ENCODE data around the gene SOX15.
A peak's percentile ranks its signal among the peaks of the same experiment; 100 is the strongest.

Gene SOX15

DNA sequence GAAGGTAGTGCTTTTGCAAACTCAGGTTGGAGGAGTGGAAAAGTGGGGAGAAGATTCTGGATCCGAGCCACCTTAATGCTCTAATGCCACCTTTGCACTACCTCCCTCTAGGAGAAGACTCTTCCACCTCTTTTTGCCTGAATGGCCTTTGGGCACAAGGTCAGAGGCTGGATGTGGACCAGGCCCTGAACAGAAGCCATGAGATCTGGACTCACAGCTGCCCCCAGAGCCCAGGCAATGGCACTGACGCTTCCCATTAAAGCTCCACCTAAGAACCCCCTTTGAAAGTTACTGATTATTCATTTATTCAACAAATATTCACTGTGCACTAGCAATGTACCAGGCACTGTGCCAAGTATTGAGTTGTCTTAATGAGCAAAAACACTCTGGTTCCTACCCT, 43.2 kb upstream of the SOX15 start:
- no peak overlapping the region for H3K4me3 ChIP-seq (ENCODE audit: low read depth, low read length)
- H3K36me3 ChIP-seq (ENCODE audit: control insufficient read depth in 2 of 2, insufficient read depth in 1 of 2, low read length in 2 of 2), result no peaks in the 10 kb centered on the region
- no peaks in the 10 kb centered on the region for H3K9me3 ChIP-seq (ENCODE audit: control insufficient read depth, insufficient read depth, low read depth, low read length)
- CTCF ChIA-PET, result interaction anchor here (0.7 to 10.7 kb wide), 26 partner anchors 8 to 587 kb away, joined by 3 to 207 read pairs (median 5); partner anchors contain the start of genes ATP1B2, DNAH2, FXR2 and MPDU1
- TF ChIP-seq HOXA7 (CRISPR knock-in tag; IDR thresholded peaks at IDR 0.05; ENCODE audit: borderline replicate concordance) (no peak), ZNF112 (tag by site-specific recombination; IDR thresholded peaks at IDR 0.05) (no peak), SP2 (tag by site-specific recombination; IDR thresholded peaks at IDR 0.05) (no peak), ZNF596 (tag by site-specific recombination; IDR thresholded peaks at IDR 0.05) (no peak), ZSCAN16 (tag by site-specific recombination; IDR thresholded peaks at IDR 0.05) (no peak)
- TF ChIP-seq, protein P1, sequence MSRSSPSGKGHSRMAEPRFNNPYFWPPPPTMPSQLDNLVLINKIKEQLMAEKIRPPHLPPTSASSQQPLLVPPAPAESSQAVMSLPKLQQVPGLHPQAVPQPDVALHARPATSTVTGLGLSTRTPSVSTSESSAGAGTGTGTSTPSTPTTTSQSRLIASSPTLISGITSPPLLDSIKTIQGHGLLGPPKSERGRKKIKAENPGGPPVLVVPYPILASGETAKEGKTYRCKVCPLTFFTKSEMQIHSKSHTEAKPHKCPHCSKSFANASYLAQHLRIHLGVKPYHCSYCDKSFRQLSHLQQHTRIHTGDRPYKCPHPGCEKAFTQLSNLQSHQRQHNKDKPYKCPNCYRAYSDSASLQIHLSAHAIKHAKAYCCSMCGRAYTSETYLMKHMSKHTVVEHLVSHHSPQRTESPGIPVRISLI (tag by site-specific recombination; IDR thresholded peaks at IDR 0.05), result no peak
- no peak overlapping the region for H3K27ac ChIP-seq (ENCODE audit: extremely low read depth, low read depth, low read length)
- POLR2A ChIA-PET, result interaction anchor here (2.0 to 9.6 kb wide), 2 partner anchors 50 to 54 kb away, joined by 8 to 215 read pairs; partner anchors contain the start of genes MPDU1, TP53 and WRAP53
- no peaks in the 10 kb centered on the region for H3K4me1 ChIP-seq (ENCODE audit: control insufficient read depth, insufficient read depth, low read length)

DNA sequence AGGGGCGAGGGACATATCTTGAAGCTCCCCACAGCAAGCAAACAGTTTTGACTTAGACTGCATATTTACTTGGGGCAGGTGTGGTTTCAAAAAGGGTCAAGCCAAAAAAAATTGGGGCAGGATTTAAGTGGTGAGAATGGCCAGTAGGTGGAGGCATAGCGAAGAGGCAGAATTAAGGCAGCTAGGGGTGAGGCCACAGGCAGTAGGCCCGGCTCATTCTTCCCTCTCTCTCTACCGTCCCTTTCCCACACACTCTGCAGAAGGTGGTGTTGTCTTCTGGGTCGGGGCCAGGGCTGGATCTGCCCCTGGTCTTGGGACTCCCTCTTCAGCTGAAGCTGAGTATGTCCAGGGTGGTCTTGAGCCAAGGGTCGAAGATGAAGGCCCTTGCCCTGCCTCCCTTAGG, 42.6 kb upstream of the SOX15 start:
- CTCF ChIA-PET, result interaction anchor here (0.6 to 10.7 kb wide), 33 partner anchors 8 to 587 kb away, joined by 3 to 207 read pairs (median 5); partner anchors contain the start of genes ATP1B2, DNAH2, FXR2 and MPDU1
- Histone ChIP-seq H3K4me1 (ENCODE audit: control insufficient read depth, insufficient read depth, low read length) (no peaks in the 10 kb centered on the region), H3K27ac (ENCODE audit: extremely low read depth, low read depth, low read length) (peak overlapping the region; percentile 20; the same call in 1 of the 2 replicates), H3K4me3 (ENCODE audit: low read depth, low read length) (no peak overlapping the region), H3K36me3 (ENCODE audit: control insufficient read depth in 2 of 2, insufficient read depth in 1 of 2, low read length in 2 of 2) (no peaks in the 10 kb centered on the region), H3K9me3 (ENCODE audit: control insufficient read depth, insufficient read depth, low read depth, low read length) (no peaks in the 10 kb centered on the region)
- POLR2A ChIA-PET, result interaction anchor here (2.0 to 9.6 kb wide), 3 partner anchors 17 to 54 kb away, joined by 8 to 215 read pairs (median 10); partner anchors contain the start of genes FXR2, MPDU1, TP53 and WRAP53
- peak; percentile 57 for TF ChIP-seq ZNF335 (tag by site-specific recombination; conservative IDR thresholded peaks at IDR 0.05)
- TF ChIP-seq ZNF10 (tag by site-specific recombination; IDR thresholded peaks at IDR 0.05), result no peak
- TF ChIP-seq, protein P2, sequence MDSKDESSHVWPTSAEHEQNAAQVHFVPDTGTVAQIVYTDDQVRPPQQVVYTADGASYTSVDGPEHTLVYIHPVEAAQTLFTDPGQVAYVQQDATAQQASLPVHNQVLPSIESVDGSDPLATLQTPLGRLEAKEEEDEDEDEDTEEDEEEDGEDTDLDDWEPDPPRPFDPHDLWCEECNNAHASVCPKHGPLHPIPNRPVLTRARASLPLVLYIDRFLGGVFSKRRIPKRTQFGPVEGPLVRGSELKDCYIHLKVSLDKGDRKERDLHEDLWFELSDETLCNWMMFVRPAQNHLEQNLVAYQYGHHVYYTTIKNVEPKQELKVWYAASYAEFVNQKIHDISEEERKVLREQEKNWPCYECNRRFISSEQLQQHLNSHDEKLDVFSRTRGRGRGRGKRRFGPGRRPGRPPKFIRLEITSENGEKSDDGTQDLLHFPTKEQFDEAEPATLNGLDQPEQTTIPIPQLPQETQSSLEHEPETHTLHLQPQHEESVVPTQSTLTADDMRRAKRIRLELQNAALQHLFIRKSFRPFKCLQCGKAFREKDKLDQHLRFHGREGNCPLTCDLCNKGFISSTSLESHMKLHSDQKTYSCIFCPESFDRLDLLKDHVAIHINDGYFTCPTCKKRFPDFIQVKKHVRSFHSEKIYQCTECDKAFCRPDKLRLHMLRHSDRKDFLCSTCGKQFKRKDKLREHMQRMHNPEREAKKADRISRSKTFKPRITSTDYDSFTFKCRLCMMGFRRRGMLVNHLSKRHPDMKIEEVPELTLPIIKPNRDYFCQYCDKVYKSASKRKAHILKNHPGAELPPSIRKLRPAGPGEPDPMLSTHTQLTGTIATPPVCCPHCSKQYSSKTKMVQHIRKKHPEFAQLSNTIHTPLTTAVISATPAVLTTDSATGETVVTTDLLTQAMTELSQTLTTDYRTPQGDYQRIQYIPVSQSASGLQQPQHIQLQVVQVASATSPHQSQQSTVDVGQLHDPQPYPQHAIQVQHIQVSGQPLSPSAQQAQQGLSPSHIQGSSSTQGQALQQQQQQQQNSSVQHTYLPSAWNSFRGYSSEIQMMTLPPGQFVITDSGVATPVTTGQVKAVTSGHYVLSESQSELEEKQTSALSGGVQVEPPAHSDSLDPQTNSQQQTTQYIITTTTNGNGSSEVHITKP (tag by site-specific recombination; IDR thresholded peaks at IDR 0.05), result peak; percentile 59
- TF ChIP-seq ZNF140 (tag by site-specific recombination; IDR thresholded peaks at IDR 0.05), result no peak
- no peak for TF ChIP-seq ZNF23 (tag by site-specific recombination; IDR thresholded peaks at IDR 0.05; ENCODE audit: borderline replicate concordance)
- TF ChIP-seq ZNF621 (tag by site-specific recombination; IDR thresholded peaks at IDR 0.05), result no peak
- no peak for TF ChIP-seq ZNF350 (tag by site-specific recombination; IDR thresholded peaks at IDR 0.05)
- TF ChIP-seq, protein P1 (tag by site-specific recombination; IDR thresholded peaks at IDR 0.05), result peak; percentile 76
- TF ChIP-seq GLI2 (tag by site-specific recombination; IDR thresholded peaks at IDR 0.05; ENCODE audit: borderline replicate concordance, low read depth), result no peak
- no peak for TF ChIP-seq ZNF510 (tag by site-specific recombination; IDR thresholded peaks at IDR 0.05; ENCODE audit: insufficient replicate concordance)
- TF ChIP-seq, protein P3, sequence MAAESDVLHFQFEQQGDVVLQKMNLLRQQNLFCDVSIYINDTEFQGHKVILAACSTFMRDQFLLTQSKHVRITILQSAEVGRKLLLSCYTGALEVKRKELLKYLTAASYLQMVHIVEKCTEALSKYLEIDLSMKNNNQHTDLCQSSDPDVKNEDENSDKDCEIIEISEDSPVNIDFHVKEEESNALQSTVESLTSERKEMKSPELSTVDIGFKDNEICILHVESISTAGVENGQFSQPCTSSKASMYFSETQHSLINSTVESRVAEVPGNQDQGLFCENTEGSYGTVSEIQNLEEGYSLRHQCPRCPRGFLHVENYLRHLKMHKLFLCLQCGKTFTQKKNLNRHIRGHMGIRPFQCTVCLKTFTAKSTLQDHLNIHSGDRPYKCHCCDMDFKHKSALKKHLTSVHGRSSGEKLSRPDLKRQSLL (tag by site-specific recombination; IDR thresholded peaks at IDR 0.05), result no peak
- no peak for TF ChIP-seq ZNF391 (tag by site-specific recombination; IDR thresholded peaks at IDR 0.05; ENCODE audit: borderline replicate concordance, low read depth)
- no peak for TF ChIP-seq YY2 (tag by site-specific recombination; IDR thresholded peaks at IDR 0.05)
- TF ChIP-seq, protein P4, sequence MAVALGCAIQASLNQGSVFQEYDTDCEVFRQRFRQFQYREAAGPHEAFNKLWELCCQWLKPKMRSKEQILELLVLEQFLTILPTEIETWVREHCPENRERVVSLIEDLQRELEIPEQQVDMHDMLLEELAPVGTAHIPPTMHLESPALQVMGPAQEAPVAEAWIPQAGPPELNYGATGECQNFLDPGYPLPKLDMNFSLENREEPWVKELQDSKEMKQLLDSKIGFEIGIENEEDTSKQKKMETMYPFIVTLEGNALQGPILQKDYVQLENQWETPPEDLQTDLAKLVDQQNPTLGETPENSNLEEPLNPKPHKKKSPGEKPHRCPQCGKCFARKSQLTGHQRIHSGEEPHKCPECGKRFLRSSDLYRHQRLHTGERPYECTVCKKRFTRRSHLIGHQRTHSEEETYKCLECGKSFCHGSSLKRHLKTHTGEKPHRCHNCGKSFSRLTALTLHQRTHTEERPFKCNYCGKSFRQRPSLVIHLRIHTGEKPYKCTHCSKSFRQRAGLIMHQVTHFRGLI (tag by site-specific recombination; IDR thresholded peaks at IDR 0.05), result no peak
- TF ChIP-seq ZNF146 (tag by site-specific recombination; IDR thresholded peaks at IDR 0.05), result no peak
- TF ChIP-seq ZNF830 (tag by site-specific recombination; IDR thresholded peaks at IDR 0.05; ENCODE audit: low read depth), result no peak
- TF ChIP-seq TRIM28 (IDR thresholded peaks at IDR 0.05; ENCODE audit: borderline replicate concordance, low read length), result peak; percentile 64; the same call in 1 of the 2 replicates
- TF ChIP-seq, protein P5, sequence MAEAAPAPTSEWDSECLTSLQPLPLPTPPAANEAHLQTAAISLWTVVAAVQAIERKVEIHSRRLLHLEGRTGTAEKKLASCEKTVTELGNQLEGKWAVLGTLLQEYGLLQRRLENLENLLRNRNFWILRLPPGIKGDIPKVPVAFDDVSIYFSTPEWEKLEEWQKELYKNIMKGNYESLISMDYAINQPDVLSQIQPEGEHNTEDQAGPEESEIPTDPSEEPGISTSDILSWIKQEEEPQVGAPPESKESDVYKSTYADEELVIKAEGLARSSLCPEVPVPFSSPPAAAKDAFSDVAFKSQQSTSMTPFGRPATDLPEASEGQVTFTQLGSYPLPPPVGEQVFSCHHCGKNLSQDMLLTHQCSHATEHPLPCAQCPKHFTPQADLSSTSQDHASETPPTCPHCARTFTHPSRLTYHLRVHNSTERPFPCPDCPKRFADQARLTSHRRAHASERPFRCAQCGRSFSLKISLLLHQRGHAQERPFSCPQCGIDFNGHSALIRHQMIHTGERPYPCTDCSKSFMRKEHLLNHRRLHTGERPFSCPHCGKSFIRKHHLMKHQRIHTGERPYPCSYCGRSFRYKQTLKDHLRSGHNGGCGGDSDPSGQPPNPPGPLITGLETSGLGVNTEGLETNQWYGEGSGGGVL (tag by site-specific recombination; IDR thresholded peaks at IDR 0.05), result no peak
